Measurements from ENCODE around the gene GRM2.

GRM2 gene

GRCh38 chr3:51759203-51759602 is 52.3 kb downstream of the GRM2 start:
- no peak for TF ChIP-seq JUND (IDR thresholded peaks at IDR 0.05; ENCODE audit: low read depth)
- DNase-seq (ENCODE audit: low read depth in 1 of 2, low spot score in 1 of 2), result no peak
- in situ Hi-C loops (cut with HindIII; ENCODE audit: low pct_unique_long_range_greater_than_20kb, low sequenced_read_pairs), result no loop called here
